Measurements from ENCODE around the gene RNF112. TPM values are rescaled to one million over a fixed set of nuclear protein-coding genes. Genes with fewer than 3 reads are reported as not detected.

The RNF112 gene
- total and polyA plus RNA-seq, 2 of the 8 experiments (the other 6 are each of a cell fraction or from before 2014, with no cell fraction given), result 1.1 to 2.2 TPM

GRCh38 chr17:19409066-19409465 lies 2.0 kb upstream of the RNF112 start (continued):
- no peak for TF ChIP-seq EZH2 (IDR thresholded peaks at IDR 0.05; ENCODE audit: low read depth, low read length, severe bottlenecking)
- TF ChIP-seq CREB1 (IDR thresholded peaks at IDR 0.05), result no peak
- no peak for TF ChIP-seq SIN3A (conservative IDR thresholded peaks at IDR 0.05 in 1 of 2, IDR thresholded peaks at IDR 0.05 in 1 of 2; ENCODE audit: low read depth in 1 of 2, low read length in 2 of 2)

Measured in H1 (cell line).